DMS153 (cell line): ENCODE measurements around the gene ERG.

Experiments used
- DNase-seq: peaks from one replicate; lab custom pipeline; 2025; lab: John Stamatoyannopoulos, UW

The ERG gene

GRCh38 chr21:38499296-38499695 is 1.0 kb upstream of the ERG start:
- no peak for DNase-seq

GRCh38 chr21:38496224-38496623 is 2.1 kb downstream of the ERG start:
- DNase-seq = no peak

DNA sequence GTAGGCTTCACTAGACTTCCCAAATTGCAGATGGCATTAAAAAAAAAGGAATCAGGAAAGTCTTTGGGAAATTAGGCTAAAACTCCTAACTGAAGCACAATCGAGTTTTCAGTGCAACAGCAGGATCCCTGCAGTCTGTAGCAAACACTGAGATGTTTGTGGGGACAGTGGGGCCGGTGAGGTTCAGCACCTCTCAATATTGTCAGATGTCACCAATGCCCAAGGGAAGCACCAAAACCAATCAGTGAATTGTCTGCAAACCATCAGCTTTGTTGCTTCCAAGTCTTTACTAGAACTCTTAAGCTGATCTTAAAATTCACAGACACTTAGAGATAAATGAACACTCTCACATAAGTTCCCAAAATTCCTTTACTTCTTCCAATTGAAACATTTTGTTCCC is 2.6 kb downstream of the ERG start:
- no peak for DNase-seq

GRCh38 chr21:38495242-38495641 is 3.0 kb downstream of the ERG start:
- DNase-seq = no peak

- no peak for DNase-seq
Measured at GRCh38 chr21:38494703-38495102, 3.6 kb downstream of the ERG start.

DNA sequence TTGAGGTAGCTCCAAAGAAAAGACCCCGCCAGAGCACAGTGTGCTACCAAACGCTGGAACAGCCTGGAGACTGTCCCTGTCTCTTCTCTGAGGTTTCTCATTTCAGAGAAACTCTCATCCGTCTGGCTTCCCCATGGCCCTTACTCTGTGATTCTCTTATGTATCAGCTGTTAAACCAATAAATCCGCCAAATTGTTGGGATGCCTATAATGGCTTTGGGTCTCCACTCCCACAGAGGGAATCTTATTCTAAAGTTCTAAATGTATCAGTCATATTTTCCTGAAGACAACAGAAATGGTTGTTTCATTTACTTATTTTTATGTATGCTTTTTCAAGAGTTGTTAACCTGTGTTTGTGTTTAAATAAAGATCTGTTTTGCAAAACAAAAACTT is 4.0 kb downstream of the ERG start:
- DNase-seq = no peak

DNA sequence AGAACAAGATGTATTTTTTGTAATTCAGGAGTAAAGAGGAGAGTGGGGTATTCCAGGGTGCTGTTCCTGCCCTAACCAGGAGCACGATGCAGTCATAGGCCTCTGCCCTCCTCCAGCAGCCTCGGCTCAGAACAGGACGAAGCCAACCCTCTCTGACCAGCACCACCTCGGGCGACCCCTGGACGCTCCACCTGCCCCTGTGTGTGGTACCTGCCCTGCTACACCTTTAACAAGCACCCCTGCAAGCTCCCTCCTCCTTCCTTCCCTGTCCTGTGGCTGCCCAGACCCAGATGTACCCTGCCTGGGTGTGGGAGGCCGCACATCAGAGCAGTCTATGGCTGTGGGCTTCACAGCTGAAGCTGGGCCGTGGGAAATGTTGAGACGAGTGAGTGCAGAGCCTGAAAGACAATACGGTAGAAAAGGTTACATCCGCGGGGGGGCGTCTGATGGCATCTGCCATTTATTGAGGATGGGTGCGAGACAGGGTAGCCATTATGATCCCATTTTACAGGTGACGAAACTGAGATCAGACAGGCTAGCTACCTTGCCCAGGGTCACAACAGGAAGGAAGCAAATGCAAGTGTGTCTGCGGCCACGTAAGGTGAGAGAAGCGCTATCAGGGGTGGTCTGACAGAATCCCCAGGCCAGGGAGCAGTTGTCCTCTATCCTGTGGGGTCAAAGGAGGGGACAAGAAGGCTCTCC is 4.6 kb downstream of the ERG start:
- DNase-seq = no peak

DNA sequence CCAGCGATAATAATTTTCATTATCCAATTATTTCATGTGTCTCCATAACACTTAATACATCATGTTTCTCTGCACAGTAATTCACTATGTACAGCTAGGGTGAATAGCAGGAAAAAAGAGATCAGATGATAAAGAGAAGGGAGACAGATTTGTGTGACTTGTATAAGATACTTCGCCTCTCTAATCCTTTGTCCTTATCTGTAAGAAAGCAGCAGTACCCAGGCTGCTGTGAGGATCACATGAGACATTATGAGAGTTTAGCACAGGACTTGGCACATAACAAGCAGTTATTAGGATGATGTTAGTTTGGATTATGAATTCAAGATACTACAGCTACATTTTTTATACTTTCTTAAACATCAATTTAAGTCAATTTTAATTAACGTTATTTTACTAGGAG is 6.3 kb downstream of the ERG start:
- DNase-seq = no peak

GRCh38 chr21:38491536-38491935 is 6.7 kb downstream of the ERG start:
- no peak for DNase-seq

- DNase-seq = no peak
Measured at GRCh38 chr21:38490411-38491020, 7.8 kb downstream of the ERG start.

DNA sequence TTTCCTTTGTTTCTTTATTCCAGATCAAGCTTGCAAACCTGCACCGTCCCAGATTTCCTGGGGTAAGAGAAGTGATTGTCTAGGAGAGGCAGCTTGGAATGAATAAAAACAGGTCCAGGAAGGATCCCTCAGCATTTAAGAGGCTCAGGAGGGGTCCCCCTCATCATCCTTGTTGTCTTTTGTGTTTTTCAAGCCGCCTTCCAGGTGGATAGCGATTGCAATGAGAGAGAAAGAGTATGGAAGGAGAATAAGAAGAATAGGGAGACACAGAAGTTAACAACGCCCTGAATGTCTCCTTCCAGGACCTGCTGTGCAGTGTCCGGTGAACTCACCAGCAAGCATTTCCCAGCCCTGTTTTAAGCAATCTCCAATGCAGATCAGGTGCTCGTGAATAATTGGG is 8.5 kb downstream of the ERG start:
- no peak for DNase-seq

- DNase-seq = no peak
Measured at GRCh38 chr21:38489271-38489652, 9.0 kb downstream of the ERG start.

- DNase-seq = peak; percentile 37
Measured at GRCh38 chr21:38488640-38489270, 9.5 kb downstream of the ERG start.

- peak; percentile 96 for DNase-seq
Measured at GRCh38 chr21:38487901-38488639, 10.2 kb downstream of the ERG start.

DNA sequence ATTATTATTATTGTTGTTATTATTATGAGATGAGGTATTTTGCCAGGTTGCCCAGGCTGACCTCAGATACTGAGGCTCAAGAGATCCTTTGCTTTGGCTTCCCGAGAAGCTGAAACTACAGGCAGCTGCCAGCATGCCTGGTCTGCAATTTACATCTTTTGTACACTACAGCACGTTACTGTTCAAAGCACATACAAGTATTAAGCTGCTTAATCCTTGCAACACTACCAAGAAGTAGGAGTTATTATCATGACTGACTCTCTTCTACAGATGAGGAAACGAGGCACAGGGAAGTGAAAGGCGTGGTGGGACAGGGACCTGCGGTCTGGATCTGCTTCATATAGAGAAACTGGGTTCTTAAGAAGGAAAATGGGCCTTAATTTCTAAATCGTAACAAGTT is 11.6 kb downstream of the ERG start:
- DNase-seq = no peak

GRCh38 chr21:38486221-38486620 is 12.1 kb downstream of the ERG start:
- peak; percentile 17 for DNase-seq

GRCh38 chr21:38479641-38480525 is 18.4 kb downstream of the ERG start:
- DNase-seq = no peak

GRCh38 chr21:38478782-38479181 is 19.5 kb downstream of the ERG start:
- DNase-seq = no peak

GRCh38 chr21:38477226-38477625 is 21.1 kb downstream of the ERG start:
- DNase-seq = no peak

DNA sequence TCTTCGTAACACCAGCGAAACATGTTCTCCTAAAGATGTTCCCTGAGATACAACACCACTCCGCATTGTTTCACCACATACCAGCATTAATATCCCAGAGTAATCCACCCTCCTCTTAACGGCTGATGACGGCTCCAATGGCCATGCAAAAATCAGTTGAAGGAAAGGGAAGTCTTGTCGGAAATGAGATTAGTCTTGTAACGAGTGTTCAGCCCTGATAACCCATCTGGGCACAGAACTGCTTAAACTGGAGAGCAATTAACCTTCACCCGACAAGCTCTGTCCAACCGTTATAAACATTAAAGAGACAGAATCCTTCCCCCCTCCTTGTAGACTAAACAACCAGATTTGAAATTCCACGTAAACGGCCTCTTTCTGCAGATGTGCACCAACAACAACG is 21.9 kb downstream of the ERG start:
- DNase-seq = no peak

- no peak for DNase-seq
Measured at GRCh38 chr21:38475519-38475918, 22.8 kb downstream of the ERG start.

- no peak for DNase-seq
Measured at GRCh38 chr21:38474796-38475195, 23.5 kb downstream of the ERG start.
